HG03039 (cell line): ENCODE measurements around the gene HADHA.

Experiments
- ATAC-seq: cut with Tn5 transposase; IDR thresholded peaks from one replicate; pipeline ENCODE4 v1.9.1; 2021; ENCODE audit warnings: mild to moderate bottlenecking, moderate library complexity; ENCODE audit not compliant: unreplicated experiment

HADHA gene

GRCh38 chr2:26195040-26195984 lies 49.1 kb downstream of the HADHA start:
- ATAC-seq = no peak

DNA sequence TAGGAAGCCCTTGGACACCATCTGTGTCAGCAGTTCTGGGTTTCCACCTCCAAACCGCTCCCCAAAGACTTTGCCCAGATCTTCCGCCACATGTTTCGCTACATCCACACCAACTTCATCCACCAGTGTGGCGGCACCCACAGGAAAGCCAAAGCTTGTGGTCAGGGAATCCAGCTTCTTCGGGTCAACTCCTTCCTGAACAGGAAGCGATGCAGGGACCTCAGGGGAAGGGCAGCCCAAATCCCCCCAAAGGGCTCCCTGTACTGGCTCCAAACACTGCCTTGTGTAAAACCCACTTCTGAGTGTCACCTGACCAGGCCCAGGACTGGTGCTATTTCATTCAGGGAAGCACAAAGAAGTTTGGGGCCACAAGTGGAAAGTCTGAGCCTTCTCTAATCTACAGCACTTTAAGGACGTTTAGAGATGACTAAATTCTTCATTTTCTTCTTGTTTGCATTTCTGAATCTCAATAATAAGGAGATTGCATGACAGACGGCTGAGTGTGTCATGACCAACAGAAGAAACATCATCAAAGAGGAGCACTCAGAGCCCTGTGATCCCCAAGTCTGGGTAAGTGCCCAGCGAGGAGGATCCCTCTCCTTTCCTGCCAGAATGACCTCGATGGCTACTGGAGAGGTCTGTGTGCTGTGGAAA lies 50.7 kb downstream of the HADHA start:
- no peak for ATAC-seq

DNA sequence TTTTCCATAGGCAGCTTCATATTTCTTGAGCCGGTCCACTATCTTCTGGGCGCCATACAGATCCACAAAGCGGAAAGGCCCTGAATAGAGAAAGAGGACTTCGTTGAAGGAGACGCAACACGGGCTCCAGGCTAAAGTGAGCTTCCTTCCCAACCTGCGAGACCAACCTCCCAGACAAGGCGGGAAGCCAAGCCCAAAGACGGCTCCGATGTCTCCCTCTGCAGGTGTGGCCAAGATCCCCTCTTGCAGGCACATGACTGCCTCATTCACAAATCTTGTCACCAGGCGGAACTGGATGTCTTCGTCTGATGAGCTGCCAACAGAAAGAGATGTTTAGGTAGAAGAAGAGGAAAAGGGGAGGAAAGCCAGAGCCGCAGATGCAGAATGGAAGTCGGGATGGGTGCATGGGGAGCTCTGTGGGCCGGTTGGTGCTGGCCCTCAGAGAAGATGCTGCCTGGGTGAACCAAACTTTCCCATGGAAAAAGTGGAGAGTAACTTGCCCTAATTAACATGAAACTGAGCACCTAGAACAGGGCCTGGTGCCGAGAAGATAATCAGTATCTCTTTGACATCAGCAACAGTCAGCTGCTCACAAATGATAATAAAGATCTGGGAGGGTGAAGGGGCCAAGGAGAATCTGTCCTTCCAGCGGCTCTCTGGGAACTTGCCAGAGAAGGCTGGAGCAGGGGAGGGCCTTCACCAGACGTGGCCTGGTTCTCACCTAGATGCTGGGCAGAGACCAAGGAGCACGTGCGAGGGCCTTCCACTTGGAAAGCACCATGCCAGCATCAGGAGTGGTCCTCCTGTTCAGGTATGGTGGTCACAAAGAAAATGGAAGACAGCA lies 52.9 kb downstream of the HADHA start:
- no peak for ATAC-seq

- ATAC-seq = no peak
Observed at GRCh38 chr2:26190369-26190768, 54.1 kb downstream of the HADHA start.

- no peak for ATAC-seq
Observed at GRCh38 chr2:26189751-26190150, 54.7 kb downstream of the HADHA start.

- no peak for ATAC-seq
Observed at GRCh38 chr2:26189123-26189522, 55.3 kb downstream of the HADHA start.

DNA sequence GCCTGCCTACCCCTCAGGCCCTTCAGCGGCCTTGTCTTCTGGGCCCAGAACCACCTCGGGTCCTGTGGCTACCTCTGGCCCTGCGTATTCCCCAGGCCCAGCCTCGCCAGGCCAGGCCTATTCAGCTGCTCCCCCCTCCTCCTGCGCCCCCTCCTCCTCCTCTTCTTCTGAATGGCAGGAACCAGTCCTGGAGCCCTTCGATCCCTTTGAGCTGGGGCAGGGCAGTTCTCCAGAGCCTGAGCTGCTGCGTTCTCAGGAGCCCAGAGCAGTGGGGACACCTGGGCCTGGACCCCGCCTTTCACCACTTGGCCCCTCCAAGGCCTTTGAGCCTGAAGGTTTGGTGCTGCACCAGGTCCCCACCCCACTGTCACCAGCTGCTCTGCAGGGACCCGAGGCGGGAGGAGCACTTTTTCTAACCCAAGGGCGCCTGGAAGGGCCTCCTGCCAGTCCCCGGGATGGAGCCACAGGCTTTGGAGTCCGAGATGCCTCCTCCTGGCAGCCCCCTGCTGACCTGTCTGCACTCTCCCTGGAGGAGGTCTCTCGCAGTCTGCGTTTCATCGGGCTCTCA lies 56.8 kb downstream of the HADHA start:
- ATAC-seq = no peak

- no peak for ATAC-seq
Observed at GRCh38 chr2:26187114-26187513, 57.3 kb downstream of the HADHA start.

DNA sequence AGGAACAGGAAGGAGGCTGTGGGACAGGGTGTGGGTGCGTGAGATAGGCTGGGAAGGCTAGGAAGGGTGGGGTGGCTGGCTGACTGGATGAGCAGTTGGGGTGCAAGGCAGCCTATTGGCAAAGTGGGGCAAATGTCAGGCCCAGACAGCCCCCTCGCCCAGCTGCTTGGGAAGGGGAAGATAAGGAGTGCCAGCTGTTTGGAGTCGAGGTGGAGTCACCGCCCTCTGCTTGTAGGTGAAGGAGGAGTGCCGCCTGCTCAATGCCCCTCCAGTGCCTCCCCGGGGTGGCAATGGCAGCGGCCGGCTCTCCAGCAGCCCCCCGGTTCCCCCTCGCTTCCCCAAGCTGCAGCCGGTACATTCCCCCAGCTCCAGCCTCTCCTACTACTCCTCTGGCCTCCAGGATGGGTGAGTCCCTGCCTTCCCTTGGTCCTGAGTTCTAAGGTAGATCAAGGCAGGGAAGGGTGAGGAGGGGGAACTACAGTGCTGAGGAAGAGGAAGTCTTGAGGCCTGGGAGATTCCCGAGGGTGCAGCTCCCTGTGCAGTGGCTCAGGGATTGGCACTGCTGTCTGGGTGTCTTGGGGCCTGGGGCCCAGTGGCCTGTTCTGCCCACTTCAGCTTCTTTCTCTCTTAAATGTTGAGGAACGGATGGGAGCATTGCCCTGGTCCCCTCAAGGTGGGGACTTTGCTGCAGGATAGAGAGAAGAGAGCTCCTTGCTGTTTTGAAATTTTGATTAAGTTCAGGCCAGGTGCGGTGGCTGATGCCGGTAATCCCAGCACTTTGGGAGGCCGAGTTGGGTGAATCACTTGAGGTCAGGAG lies 58.3 kb downstream of the HADHA start:
- ATAC-seq = no peak

GRCh38 chr2:26185304-26185928 lies 59.0 kb downstream of the HADHA start:
- no peak for ATAC-seq

- no peak for ATAC-seq
Observed at GRCh38 chr2:26184555-26185303, 59.7 kb downstream of the HADHA start.

GRCh38 chr2:26184121-26184520 lies 60.3 kb downstream of the HADHA start:
- no peak for ATAC-seq

GRCh38 chr2:26182887-26183630 lies 61.4 kb downstream of the HADHA start:
- no peak for ATAC-seq

DNA sequence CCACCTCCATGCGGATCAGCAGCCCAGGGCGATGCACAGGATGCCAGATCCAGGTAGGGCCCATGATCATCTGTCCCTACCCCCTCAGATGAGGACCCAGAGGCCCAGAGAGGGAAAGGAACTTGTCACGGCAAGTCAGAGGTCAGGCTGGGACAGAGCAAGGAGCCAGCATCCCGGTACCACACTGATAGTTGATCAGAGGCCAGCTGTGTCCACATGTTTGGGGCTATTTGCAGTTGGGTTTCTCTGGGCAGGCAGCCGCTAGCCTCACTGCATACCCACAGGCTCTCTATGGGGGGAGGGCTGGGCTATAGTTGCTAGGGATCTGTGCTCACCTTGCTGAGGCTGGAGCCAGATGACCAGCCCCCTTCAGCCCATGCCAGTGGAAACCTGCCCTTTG lies 62.0 kb downstream of the HADHA start:
- ATAC-seq = no peak

- ATAC-seq = no peak
Observed at GRCh38 chr2:26179446-26179913, 65.0 kb downstream of the HADHA start.

DNA sequence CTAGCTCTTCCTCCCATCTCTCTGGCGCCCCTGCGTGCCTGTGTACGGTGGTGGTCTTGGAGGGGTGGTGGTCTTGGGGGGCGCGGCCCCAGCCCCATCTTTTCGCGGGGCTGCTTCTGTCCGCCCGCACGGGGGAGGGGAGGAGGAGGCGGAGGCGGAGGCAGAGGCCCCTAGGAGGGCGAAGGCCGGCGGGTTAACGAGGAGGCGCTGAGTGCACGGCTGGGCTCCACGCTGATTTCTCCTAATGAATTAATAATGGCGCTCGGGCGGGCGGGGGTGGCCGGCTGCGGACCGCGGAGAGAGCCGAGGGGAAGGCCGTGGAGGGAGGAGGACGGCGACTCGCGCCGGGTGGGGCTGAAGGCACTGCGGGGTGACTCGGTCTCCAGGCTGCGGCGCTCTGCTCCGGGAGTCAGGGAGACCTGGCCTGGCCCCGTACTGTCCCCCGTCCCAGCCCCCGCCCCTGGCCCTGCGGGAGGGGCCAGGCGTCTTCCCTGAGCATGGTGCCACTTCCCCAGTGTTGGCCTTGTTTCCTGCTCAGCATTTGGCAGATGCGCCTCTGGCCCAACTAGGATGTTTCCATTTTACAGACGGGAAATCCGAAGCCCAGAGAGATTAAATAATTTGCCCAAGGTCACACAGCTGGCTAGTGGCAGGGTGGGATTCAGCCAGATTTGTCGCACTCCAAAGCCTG lies 65.5 kb downstream of the HADHA start:
- no peak for ATAC-seq

DNA sequence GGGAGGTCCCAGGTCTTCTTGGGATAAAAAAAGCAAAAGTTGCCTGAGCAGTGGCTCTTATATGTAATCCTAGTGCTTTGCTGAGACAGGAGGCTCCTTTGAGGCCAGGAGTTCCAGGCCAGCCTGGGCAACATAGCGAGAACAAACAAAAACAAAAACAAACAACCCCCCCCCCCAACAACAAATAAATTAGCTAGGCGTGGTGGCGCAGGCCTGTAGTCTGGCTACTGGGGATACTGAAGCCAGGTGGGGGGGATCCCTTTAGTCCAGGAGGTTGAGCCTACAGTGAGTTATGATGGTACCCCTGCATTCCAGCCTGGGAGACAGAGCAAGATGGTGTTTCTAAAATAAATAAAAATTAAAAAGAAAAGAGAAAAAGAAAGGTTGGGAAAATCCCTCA lies 66.2 kb downstream of the HADHA start:
- no peak for ATAC-seq

DNA sequence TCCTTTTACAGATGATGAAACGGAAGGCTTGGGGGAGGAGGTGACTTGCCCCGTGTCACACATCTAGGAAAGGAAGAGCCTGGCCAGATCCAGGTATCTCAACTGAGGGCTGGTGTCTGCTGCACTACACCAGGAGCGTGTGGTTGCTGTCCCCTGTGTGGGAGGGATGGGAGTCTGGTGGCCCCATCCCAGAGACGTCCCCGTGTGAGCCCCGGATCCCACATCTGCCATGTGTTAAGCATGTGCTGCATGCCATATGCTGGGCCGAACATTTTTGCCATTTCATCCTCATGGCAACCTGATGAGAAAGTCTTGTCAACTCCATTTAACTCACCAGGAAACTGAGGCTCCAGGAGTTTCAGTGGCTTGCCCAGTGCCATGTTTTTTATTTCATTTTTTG lies 67.3 kb downstream of the HADHA start:
- ATAC-seq = no peak
